SK-N-DZ (cell line): ENCODE data around the gene TRIM38.
"Not testable (repeated sequence)": the region's sequence is repeated elsewhere in the genome, so short reads cannot be mapped to it uniquely, and the experiment has no call there.

Experiments used
- DNase-seq: peaks from one replicate; pipeline ENCODE4 v3.0.0-alpha.2; 2015; ENCODE audit warnings: low spot score

TRIM38 gene

GRCh38 chr6:26006086-26006939 is 43.7 kb downstream of the TRIM38 start:
- no peak for DNase-seq

- DNase-seq: not testable (repeated sequence)
Observed at GRCh38 chr6:26006940-26007305, 44.3 kb downstream of the TRIM38 start.

- no peak for DNase-seq
Observed at GRCh38 chr6:26008470-26008869, 45.9 kb downstream of the TRIM38 start.

GRCh38 chr6:26009817-26010216 is 47.2 kb downstream of the TRIM38 start:
- DNase-seq: no peak

- DNase-seq: no peak
Observed at GRCh38 chr6:26012061-26012460, 49.5 kb downstream of the TRIM38 start.

GRCh38 chr6:26014386-26014785 is 51.8 kb downstream of the TRIM38 start:
- DNase-seq: not testable (repeated sequence)

GRCh38 chr6:26016245-26016962 is 53.8 kb downstream of the TRIM38 start:
- DNase-seq: no peak

GRCh38 chr6:26016963-26017631 is 54.5 kb downstream of the TRIM38 start:
- no peak for DNase-seq

- DNase-seq: no peak
Observed at GRCh38 chr6:26017632-26017966, 55.0 kb downstream of the TRIM38 start.

GRCh38 chr6:26019261-26019830 is 56.7 kb downstream of the TRIM38 start:
- DNase-seq: no peak

- DNase-seq: no peak
Observed at GRCh38 chr6:26019967-26020328, 57.3 kb downstream of the TRIM38 start.

- peak; percentile 92 for DNase-seq
Observed at GRCh38 chr6:26020329-26021000, 57.9 kb downstream of the TRIM38 start.

- no peak for DNase-seq
Observed at GRCh38 chr6:26021001-26021349, 58.4 kb downstream of the TRIM38 start.

GRCh38 chr6:26021350-26022131 is 58.9 kb downstream of the TRIM38 start:
- peak; percentile 93 for DNase-seq

GRCh38 chr6:26022132-26022472 is 59.5 kb downstream of the TRIM38 start:
- DNase-seq: peak; percentile 81

- DNase-seq: no peak
Observed at GRCh38 chr6:26022737-26023136, 60.1 kb downstream of the TRIM38 start.

GRCh38 chr6:26024651-26025046 is 62.0 kb downstream of the TRIM38 start:
- no peak for DNase-seq

- DNase-seq: no peak
Observed at GRCh38 chr6:26025047-26025893, 62.7 kb downstream of the TRIM38 start.

GRCh38 chr6:26025894-26026832 is 63.6 kb downstream of the TRIM38 start:
- DNase-seq: peak; percentile 95
